GM18505 (cell line): Measurements from ENCODE around the gene APBA1.

Source experiments
- ATAC-seq: cut with Tn5 transposase; IDR thresholded peaks from one replicate; pipeline ENCODE4 v1.9.1; 2021; ENCODE audit not compliant: unreplicated experiment
- POLR2A ChIP-seq: IDR thresholded peaks from 4 replicates; pipeline ENCODE4 v1.6.1; 2011; ENCODE audit warnings: borderline replicate concordance; ENCODE audit not compliant: insufficient read depth, insufficient read length; ENCODE audit errors: extremely low read depth

APBA1 gene

DNA sequence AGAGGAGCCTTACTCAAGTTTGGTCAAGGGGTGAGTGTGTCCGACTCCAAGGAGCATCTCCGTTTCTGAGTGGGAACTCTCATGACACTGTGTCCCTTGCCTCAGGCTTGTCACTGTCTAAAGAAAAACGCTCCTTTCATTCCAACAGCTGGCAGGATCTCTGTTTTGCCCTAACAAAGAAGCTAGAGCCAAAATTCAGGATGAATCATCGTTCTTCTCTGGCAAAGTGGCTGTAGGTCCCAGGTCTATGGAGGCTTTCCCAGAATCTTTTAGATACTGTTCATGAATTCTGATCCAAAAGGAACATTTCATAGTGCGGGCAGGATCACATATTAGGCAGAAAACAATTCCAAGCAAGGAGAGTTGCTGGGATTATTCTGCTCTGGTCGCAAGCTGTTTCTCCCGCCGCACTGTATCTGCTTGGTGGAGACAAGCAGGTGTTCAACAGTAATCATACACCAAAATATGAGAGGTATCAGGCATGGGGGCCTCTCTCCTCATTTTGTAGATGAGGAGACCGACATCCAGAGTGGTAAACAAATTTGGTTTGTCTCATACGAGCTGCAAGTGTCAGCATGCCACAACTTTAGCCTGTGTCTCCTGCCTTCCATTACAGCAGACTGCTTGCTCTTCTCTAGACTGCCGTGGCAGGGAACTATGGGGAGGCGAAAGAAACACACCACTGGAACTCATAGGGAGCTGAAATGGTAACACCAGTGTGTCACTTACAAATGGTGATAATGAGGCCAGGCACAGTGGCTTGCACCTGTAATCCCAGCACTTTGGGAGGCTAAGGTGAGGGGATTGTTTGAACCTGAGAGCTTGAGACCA lies 274.6 kb downstream of the APBA1 start:
- no peak for ATAC-seq
- TF ChIP-seq POLR2A = no peak

DNA sequence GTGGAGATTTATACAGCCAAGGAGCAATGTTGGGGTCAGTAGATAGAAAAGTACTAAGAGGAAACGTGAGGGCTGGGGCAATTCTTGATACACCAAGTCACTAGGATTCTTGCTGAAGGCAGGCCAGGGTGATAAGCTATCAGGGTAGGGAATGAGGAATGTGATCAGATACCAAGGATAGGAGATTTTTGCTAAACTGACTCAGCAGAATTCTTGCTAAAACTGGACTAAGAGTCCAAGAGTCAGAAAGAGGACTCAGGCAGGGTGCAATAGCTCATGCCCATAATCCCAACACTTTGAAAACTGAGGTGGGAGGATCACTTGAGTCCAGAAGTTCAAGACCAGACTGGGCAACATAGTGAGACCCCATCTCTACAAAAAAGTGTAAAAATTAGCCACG lies 275.4 kb downstream of the APBA1 start:
- ATAC-seq = no peak

DNA sequence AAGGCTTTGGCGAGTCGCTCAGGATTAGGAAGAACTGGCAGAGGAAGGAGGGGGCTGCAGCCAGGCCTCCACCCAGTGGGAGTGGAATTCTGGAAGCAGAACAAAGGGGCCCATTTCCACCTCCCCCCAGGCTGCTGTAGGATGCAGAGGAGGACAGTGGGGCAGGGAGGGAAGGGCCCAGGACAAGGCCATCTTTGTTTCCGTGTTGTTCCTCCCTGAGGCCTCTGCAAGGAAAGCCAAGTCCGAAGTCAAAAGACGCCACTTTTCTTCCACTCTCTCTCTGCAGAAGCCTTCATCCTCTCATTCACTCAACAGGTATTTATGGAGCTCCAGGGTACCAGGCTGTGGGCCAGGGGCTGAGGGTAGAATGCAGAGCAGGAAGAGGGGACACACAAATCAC lies 276.5 kb downstream of the APBA1 start:
- no peak for ATAC-seq
- no peak for TF ChIP-seq POLR2A

More for the DNA sequence above, 275.4 kb downstream of the APBA1 start:
- no peak for TF ChIP-seq POLR2A

DNA sequence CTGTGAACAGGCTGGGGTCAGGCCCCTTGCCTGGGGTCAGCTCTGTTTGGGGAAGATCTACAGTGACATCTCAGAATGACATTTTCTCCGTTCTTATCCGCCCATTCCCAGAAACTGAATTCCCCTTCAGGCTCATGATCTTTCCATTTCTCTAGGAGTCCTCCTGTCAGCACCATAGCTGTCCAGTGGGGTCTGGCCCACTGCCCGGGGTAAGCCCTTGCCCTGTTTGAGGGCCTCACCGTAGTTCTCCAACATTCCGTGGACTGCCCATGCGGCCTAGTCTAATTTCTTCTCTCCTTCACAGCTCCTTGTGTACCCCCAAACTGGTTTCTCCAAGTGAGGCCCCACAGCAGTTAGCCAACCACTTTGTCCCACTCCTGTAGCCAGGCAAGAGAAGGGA lies 278.7 kb downstream of the APBA1 start:
- TF ChIP-seq POLR2A = no peak
- ATAC-seq = no peak

DNA sequence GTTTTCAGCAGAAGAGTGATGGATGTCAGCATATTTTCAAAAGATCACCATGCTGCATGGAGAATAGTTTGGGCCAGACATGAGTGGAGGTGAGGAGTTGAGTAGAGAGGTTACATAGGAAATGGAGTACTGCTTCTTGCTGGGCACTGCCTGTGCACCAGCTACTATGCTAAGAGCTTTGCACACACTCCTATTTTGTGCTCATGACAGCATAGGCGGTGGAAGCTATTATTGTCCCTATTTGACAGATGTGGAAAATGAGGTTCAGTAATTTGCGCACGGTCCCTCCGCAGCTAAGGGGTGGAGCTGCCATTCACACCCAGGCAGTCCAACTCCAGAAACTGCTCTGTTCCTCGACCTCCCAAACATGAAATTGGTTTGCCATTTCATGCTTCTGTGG lies 279.3 kb downstream of the APBA1 start:
- no peak for TF ChIP-seq POLR2A
- no peak for ATAC-seq

DNA sequence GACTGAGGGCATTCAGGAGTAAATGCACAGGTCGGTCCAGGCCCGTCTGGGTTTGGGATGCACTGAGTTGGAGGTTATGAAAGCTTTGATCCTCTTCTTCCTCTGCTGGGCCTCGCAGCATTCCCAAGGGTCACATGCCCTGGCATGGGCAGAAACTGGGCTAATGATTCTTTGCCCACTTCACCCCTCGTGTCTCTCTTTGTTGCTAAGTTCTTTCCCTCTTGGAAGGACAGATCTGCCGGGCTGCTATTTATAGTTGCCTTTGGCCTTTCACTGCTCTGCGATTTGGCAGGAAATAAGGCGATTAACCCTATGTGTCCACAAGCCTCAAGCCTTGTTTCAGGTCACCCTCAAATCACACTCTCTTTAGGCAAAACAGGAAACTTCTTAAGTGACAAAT lies 280.2 kb downstream of the APBA1 start:
- ATAC-seq = no peak
- TF ChIP-seq POLR2A = no peak

DNA sequence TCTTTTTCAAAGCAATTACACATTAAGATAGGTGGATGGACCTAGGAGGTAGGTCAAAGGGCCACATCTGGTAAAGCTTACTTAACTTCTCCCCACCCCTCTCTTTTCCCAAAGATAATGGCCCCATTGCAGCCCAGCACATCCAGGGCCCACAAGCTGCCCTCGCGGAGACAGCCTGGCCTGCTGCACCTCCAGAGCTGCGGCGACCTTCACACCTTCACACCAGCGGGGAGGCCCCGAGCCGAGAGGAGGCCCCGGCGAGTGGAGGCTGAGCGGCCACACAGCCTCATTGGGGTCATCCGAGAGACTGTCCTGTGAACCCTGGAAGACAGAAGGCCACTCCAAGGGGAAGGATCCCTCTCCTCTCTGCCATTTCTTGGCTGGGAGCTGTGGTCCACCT lies 280.7 kb downstream of the APBA1 start:
- no peak for ATAC-seq
- TF ChIP-seq POLR2A = no peak

DNA sequence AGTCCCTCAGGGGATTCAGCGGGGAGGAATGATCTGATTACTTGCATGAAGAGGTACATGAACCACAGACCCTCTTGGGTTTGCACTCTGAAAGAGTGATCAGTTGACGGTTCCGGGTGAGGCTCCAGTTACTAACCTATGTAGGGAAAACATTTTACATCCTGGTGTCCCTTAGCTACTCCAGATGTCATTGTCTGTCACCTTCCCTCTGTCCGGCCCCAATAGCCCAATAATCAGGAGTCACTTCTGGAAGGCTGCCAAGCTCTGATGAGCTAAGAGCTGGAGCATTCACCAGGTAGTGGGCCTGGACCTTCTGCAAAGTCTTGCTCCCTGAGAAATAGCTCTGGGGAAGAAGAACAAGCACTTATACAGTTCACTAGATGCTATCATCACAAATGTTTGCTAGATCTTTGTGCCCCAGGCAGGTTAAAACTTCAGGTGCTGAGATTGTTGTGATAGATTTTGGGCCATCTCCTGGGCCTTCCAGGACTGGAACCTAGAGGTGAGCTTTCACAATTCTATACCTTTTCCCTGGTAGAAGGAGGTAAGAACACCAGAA lies 282.7 kb downstream of the APBA1 start:
- TF ChIP-seq POLR2A = no peak
- no peak for ATAC-seq

DNA sequence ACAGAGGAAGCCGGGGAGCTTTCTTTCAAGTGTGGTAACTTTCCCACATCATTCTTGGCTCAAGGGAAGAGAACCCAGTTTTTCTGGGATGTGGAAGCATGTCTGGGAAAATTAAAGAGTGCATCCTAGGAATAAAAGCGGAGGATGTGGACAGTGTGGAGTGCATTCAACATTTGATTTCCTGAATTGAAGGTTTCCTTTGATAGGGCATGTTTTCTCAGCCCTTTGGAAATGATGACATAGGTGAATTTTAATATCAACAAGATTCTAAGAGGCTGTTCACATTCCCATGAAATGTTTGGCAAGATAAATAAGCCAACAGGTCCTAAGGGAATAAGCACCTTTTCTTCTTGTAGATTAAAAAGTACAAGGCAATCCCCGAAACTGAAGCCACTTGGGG lies 283.6 kb downstream of the APBA1 start:
- ATAC-seq = no peak
- no peak for TF ChIP-seq POLR2A

DNA sequence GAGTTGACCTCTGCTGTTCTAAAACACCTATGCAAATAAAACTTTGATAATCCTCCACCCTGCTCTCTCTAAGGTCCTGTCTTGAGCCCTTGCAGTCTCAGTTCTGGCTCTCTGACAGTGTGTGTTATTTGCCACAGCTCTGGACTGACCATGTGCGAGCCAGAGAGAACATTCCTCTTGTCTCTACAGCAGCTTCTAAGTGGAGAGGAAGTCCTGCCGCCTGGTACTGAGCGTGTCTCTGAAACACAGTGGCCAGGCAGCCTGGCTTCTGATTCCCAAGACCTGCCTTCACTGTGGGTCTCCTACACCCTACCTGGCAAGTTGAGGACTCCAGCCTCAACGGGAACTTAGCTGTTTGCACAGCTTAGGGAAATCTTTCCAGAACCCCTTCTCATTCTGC lies 285.5 kb downstream of the APBA1 start:
- ATAC-seq = no peak
- TF ChIP-seq POLR2A = no peak

DNA sequence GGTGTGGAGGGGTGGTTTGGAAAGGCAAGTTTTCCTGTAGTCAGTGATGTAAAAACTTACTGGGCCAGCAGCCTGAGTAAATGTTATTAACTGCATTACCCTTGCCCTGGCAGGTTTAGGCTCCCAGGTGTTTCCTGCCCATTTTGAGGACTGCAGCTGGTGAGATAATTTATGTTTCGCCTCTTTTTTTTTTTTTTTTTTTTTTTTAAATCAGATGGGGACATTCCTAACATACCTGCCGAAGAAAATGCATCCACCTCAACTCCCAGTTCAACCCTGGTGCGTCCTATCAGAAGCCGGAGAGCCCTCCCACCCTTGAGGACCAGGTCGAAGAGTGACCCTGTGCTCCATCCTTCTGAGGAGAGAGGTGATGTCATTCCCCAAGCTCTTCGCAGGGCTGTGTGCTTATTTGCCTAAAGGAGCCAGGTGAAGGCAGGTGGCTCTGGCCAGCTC lies 286.6 kb downstream of the APBA1 start:
- no peak for TF ChIP-seq POLR2A
- ATAC-seq = no peak

DNA sequence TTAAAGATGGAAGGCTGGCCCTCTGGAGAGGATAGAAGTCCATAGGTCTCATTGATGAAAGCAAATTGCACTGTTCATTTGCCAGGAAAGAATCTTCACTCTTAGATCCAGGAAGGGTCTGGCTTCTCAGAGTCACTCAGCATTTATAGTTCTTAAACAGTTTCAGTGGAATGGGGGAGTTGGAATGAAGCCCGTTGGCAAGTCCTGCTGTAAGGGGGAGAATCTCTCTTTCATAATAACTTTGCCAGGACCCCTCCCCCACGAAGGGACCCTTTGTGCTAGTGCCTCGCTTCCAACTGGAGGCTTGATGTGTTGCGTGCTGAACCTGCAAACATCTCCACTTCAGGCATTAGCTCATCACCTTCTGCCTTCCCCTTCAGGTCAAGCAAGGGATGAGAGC lies 290.0 kb downstream of the APBA1 start:
- TF ChIP-seq POLR2A = no peak
- no peak for ATAC-seq

DNA sequence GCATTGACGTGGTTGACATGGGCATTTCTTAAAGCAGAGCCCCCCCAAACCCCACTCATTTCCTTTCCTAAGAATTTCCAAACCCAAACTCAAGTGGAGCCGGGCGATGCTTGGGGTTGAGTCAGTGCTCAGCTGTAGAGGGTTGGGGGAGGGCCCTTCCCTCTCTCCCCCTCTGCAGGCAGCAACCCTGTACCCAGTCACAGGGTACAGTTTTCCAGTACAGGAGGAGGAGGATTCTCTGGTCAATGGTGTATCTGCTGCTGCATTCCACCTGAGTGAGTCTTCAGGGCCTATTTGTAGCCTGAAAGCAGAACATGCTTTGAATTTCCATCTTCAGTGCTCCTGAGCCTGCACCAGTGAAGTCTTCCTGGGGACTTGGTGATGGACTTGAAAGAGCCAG lies 291.4 kb downstream of the APBA1 start:
- ATAC-seq = no peak
- TF ChIP-seq POLR2A = no peak

DNA sequence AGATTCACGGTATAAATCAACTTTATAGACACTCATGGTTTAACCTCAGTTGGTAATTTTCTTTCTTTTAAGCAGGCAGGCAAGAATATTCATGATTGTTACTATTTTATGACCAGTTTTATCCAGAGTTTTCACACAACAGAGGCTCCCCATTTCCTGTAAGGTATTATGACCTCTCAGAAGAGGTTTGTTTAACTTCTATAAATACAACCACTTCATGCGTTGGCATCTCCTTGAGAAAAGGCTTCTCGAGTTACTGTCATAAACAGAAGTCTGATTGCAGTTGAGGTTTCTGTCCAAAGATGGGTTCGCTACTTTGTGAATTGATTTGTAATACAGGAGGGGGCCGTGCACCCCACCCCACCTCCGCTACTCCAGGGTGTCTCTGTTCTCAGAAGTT lies 291.9 kb downstream of the APBA1 start:
- no peak for TF ChIP-seq POLR2A
- no peak for ATAC-seq
